HEK293 (cell line): ENCODE results near the gene CEACAM1.

ENCODE experiments used
- GLI2 ChIP-seq: fragments of 450-650 bp; formaldehyde crosslinking; IDR thresholded peaks from 2 replicates; pipeline ENCODE4; 2017; ENCODE audit warnings: missing biosample characterization, missing genetic modification characterization, low read depth, borderline replicate concordance
- PRDM1 ChIP-seq: fragments of 450-650 bp; formaldehyde crosslinking; IDR thresholded peaks from 2 replicates; pipeline ENCODE4; 2016; ENCODE audit warnings: missing biosample characterization, missing genetic modification characterization
- YY1 ChIP-seq: fragments of 450-650 bp; formaldehyde crosslinking; IDR thresholded peaks from 2 replicates; pipeline ENCODE4 v1.5.1; 2018; ENCODE audit warnings: missing biosample characterization, missing genetic modification characterization
- ZBTB17 ChIP-seq: fragments of 450-650 bp; formaldehyde crosslinking; IDR thresholded peaks from 2 replicates; pipeline ENCODE4 v1.5.1; 2016; ENCODE audit warnings: missing biosample characterization, missing genetic modification characterization
- ZBTB8A ChIP-seq: fragments of 450-650 bp; formaldehyde crosslinking; IDR thresholded peaks from 2 replicates; pipeline ENCODE4 v1.5.1; 2016; ENCODE audit warnings: missing biosample characterization, missing genetic modification characterization
- ZFHX2 ChIP-seq: fragments of 450-650 bp; formaldehyde crosslinking; conservative IDR thresholded peaks from 2 replicates; pipeline ENCODE4 v1.5.1; 2016; ENCODE audit warnings: missing biosample characterization, missing genetic modification characterization
- ZNF521 ChIP-seq: fragments of 450-650 bp; formaldehyde crosslinking; IDR thresholded peaks from 2 replicates; pipeline ENCODE4 v1.5.1; 2017; ENCODE audit warnings: missing biosample characterization, mild to moderate bottlenecking, missing genetic modification characterization
- ZNF747 ChIP-seq: fragments of 450-650 bp; formaldehyde crosslinking; IDR thresholded peaks from 2 replicates; pipeline ENCODE4 v1.5.1; 2016; ENCODE audit warnings: missing biosample characterization, missing genetic modification characterization
- TF ChIP-seq, protein P1 (sequence below): fragments of 450-650 bp; formaldehyde crosslinking; IDR thresholded peaks from 2 replicates; pipeline ENCODE4 v1.5.1; 2016; ENCODE audit warnings: missing biosample characterization, missing genetic modification characterization
- TF ChIP-seq, protein P2 (sequence below): fragments of 450-650 bp; formaldehyde crosslinking; IDR thresholded peaks from 2 replicates; pipeline ENCODE4 v1.5.1; 2016; ENCODE audit warnings: missing biosample characterization, missing genetic modification characterization
- TF ChIP-seq, protein P3 (sequence below): fragments of 450-650 bp; formaldehyde crosslinking; IDR thresholded peaks from 2 replicates; pipeline ENCODE4 v1.5.1; 2017; ENCODE audit warnings: missing biosample characterization, missing genetic modification characterization
- TF ChIP-seq, protein P4 (sequence below): fragments of 450-650 bp; formaldehyde crosslinking; IDR thresholded peaks from 2 replicates; pipeline ENCODE4 v1.5.1; 2016; ENCODE audit warnings: missing biosample characterization, missing genetic modification characterization
- TF ChIP-seq, protein P5 (sequence below): fragments of 450-650 bp; formaldehyde crosslinking; IDR thresholded peaks from 2 replicates; pipeline ENCODE4 v1.5.1; 2016; ENCODE audit warnings: missing biosample characterization, missing genetic modification characterization

DNA sequence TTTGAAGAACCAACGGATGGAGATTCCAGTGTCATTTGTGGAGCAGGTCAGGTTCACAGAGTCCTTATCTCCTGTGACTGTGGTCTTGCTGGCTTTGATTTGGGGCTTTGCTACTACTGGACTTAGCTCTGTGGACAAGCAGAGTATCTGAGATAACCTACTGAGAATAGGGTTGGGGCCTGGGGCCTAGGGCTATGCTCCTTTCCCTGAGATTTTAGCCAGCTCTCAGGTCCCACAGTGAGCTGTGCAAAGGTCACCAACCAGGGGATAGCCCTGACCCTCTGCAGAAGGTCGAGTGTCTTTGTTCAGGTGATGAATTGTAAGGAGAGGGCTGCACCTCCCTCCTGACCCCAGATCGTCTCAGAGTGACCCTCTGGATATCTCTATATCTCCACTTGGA is 9.2 kb downstream of the CEACAM1 start:
- TF ChIP-seq GLI2 (tag by site-specific recombination) (no peak), ZNF747 (tag by site-specific recombination) (no peak), PRDM1 (no peak), ZNF521 (tag by site-specific recombination) (no peak), ZBTB17 (tag by site-specific recombination) (no peak), YY1 (no peak), ZFHX2 (tag by site-specific recombination) (no peak), ZBTB8A (no peak)
- TF ChIP-seq, protein P1, sequence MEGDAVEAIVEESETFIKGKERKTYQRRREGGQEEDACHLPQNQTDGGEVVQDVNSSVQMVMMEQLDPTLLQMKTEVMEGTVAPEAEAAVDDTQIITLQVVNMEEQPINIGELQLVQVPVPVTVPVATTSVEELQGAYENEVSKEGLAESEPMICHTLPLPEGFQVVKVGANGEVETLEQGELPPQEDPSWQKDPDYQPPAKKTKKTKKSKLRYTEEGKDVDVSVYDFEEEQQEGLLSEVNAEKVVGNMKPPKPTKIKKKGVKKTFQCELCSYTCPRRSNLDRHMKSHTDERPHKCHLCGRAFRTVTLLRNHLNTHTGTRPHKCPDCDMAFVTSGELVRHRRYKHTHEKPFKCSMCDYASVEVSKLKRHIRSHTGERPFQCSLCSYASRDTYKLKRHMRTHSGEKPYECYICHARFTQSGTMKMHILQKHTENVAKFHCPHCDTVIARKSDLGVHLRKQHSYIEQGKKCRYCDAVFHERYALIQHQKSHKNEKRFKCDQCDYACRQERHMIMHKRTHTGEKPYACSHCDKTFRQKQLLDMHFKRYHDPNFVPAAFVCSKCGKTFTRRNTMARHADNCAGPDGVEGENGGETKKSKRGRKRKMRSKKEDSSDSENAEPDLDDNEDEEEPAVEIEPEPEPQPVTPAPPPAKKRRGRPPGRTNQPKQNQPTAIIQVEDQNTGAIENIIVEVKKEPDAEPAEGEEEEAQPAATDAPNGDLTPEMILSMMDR (tag by site-specific recombination) = no peak
- TF ChIP-seq, protein P2, sequence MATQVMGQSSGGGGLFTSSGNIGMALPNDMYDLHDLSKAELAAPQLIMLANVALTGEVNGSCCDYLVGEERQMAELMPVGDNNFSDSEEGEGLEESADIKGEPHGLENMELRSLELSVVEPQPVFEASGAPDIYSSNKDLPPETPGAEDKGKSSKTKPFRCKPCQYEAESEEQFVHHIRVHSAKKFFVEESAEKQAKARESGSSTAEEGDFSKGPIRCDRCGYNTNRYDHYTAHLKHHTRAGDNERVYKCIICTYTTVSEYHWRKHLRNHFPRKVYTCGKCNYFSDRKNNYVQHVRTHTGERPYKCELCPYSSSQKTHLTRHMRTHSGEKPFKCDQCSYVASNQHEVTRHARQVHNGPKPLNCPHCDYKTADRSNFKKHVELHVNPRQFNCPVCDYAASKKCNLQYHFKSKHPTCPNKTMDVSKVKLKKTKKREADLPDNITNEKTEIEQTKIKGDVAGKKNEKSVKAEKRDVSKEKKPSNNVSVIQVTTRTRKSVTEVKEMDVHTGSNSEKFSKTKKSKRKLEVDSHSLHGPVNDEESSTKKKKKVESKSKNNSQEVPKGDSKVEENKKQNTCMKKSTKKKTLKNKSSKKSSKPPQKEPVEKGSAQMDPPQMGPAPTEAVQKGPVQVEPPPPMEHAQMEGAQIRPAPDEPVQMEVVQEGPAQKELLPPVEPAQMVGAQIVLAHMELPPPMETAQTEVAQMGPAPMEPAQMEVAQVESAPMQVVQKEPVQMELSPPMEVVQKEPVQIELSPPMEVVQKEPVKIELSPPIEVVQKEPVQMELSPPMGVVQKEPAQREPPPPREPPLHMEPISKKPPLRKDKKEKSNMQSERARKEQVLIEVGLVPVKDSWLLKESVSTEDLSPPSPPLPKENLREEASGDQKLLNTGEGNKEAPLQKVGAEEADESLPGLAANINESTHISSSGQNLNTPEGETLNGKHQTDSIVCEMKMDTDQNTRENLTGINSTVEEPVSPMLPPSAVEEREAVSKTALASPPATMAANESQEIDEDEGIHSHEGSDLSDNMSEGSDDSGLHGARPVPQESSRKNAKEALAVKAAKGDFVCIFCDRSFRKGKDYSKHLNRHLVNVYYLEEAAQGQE (tag by site-specific recombination) = no peak
- TF ChIP-seq, protein P3, sequence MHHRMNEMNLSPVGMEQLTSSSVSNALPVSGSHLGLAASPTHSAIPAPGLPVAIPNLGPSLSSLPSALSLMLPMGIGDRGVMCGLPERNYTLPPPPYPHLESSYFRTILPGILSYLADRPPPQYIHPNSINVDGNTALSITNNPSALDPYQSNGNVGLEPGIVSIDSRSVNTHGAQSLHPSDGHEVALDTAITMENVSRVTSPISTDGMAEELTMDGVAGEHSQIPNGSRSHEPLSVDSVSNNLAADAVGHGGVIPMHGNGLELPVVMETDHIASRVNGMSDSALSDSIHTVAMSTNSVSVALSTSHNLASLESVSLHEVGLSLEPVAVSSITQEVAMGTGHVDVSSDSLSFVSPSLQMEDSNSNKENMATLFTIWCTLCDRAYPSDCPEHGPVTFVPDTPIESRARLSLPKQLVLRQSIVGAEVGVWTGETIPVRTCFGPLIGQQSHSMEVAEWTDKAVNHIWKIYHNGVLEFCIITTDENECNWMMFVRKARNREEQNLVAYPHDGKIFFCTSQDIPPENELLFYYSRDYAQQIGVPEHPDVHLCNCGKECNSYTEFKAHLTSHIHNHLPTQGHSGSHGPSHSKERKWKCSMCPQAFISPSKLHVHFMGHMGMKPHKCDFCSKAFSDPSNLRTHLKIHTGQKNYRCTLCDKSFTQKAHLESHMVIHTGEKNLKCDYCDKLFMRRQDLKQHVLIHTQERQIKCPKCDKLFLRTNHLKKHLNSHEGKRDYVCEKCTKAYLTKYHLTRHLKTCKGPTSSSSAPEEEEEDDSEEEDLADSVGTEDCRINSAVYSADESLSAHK (tag by site-specific recombination) = no peak
- TF ChIP-seq, protein P4, sequence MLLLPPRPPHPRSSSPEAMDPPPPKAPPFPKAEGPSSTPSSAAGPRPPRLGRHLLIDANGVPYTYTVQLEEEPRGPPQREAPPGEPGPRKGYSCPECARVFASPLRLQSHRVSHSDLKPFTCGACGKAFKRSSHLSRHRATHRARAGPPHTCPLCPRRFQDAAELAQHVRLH (tag by site-specific recombination) = no peak
- TF ChIP-seq, protein P5, sequence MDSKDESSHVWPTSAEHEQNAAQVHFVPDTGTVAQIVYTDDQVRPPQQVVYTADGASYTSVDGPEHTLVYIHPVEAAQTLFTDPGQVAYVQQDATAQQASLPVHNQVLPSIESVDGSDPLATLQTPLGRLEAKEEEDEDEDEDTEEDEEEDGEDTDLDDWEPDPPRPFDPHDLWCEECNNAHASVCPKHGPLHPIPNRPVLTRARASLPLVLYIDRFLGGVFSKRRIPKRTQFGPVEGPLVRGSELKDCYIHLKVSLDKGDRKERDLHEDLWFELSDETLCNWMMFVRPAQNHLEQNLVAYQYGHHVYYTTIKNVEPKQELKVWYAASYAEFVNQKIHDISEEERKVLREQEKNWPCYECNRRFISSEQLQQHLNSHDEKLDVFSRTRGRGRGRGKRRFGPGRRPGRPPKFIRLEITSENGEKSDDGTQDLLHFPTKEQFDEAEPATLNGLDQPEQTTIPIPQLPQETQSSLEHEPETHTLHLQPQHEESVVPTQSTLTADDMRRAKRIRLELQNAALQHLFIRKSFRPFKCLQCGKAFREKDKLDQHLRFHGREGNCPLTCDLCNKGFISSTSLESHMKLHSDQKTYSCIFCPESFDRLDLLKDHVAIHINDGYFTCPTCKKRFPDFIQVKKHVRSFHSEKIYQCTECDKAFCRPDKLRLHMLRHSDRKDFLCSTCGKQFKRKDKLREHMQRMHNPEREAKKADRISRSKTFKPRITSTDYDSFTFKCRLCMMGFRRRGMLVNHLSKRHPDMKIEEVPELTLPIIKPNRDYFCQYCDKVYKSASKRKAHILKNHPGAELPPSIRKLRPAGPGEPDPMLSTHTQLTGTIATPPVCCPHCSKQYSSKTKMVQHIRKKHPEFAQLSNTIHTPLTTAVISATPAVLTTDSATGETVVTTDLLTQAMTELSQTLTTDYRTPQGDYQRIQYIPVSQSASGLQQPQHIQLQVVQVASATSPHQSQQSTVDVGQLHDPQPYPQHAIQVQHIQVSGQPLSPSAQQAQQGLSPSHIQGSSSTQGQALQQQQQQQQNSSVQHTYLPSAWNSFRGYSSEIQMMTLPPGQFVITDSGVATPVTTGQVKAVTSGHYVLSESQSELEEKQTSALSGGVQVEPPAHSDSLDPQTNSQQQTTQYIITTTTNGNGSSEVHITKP (tag by site-specific recombination) = no peak
